DND-41 (cell line): ENCODE measurements around the gene TMEM63B.

Experiments used
- ATAC-seq: fragments of 200-7000 bp; cut with Tn5 transposase; 3 replicates; pipeline ENCODE4 v1.9.1; 2021; ENCODE audit warnings: low read depth; ENCODE audit not compliant: insufficient read depth
- DNase-seq: peaks from one replicate; pipeline ENCODE4 v3.0.0-alpha.2; 2020
- H2AFZ ChIP-seq: 2 replicates; pipeline ENCODE4 v1.6.0; 2012; ENCODE audit warnings: low read depth, low read length
- H3K27ac ChIP-seq: 2 replicates; pipeline ENCODE4 v1.5.1; 2012; ENCODE audit warnings: low read length, inconsistent platforms
- H3K27me3 ChIP-seq: fragments of 200-600 bp; sonication (generic); 2 replicates; pipeline ENCODE4 v1.6.0; 2012; ENCODE audit warnings: low read length, mild to moderate bottlenecking, inconsistent platforms; ENCODE audit not compliant: insufficient read depth, poor library complexity
- H3K36me3 ChIP-seq: 2 replicates; pipeline ENCODE4 v1.5.1; 2012; ENCODE audit warnings: low read length, inconsistent platforms; ENCODE audit not compliant: insufficient read depth
- H3K4me1 ChIP-seq: 2 replicates; pipeline ENCODE4 v1.5.1; 2012; ENCODE audit warnings: mild to moderate bottlenecking, low read length; ENCODE audit not compliant: insufficient read depth
- H3K4me2 ChIP-seq: 2 replicates; pipeline ENCODE4 v1.6.0; 2012; ENCODE audit warnings: mild to moderate bottlenecking, moderate library complexity, low read length, inconsistent platforms; ENCODE audit not compliant: insufficient read depth
- H3K4me3 ChIP-seq, 2 experiments: fragments of 200-600 bp in 1 of 2; shearing (Covaris generic) in 1 of 2; 2 replicates each; pipeline ENCODE4 v1.5.1; 2012 to 2016; ENCODE audit warnings: inconsistent platforms in 2 of 2, low read length in 2 of 2, mild to moderate bottlenecking in 2 of 2, low read depth in 1 of 2, moderate library complexity in 1 of 2
- H3K79me2 ChIP-seq: 2 replicates; pipeline ENCODE4 v1.6.0; 2012; ENCODE audit warnings: low read length, inconsistent platforms; ENCODE audit not compliant: insufficient read depth
- H3K9ac ChIP-seq: 2 replicates; pipeline ENCODE4 v1.6.0; 2012; ENCODE audit warnings: low read depth, mild to moderate bottlenecking, inconsistent platforms, low read length, moderate library complexity
- H3K9me3 ChIP-seq: 2 replicates; pipeline ENCODE4 v1.5.1; 2012; ENCODE audit warnings: low read length, moderate library complexity, mild to moderate bottlenecking, inconsistent platforms; ENCODE audit not compliant: insufficient read depth, severe bottlenecking
- H4K20me1 ChIP-seq: 2 replicates; pipeline ENCODE4 v1.6.0; 2012; ENCODE audit warnings: low read length; ENCODE audit not compliant: insufficient read depth
- CTCF ChIP-seq: IDR thresholded peaks from 2 replicates; pipeline ENCODE4 v1.5.1; 2012; ENCODE audit warnings: borderline replicate concordance, low read length, moderate library complexity, mild to moderate bottlenecking; ENCODE audit not compliant: poor library complexity, severe bottlenecking; ENCODE audit errors: extremely low read depth
- EZH2 ChIP-seq: IDR thresholded peaks from 3 replicates; pipeline ENCODE4 v1.6.1; 2012; ENCODE audit warnings: borderline replicate concordance, low read depth, mild to moderate bottlenecking, moderate library complexity, low read length, inconsistent platforms; ENCODE audit not compliant: severe bottlenecking

TMEM63B gene

GRCh38 chr6:44135875-44136274 lies 8.5 kb downstream of the TMEM63B start:
- no peaks in the 10 kb centered on the region for H3K27me3 ChIP-seq
- H3K79me2 ChIP-seq: no peaks in the 10 kb centered on the region
- no peaks in the 10 kb centered on the region for H3K4me1 ChIP-seq
- no peaks in the 10 kb centered on the region for H3K9me3 ChIP-seq
- ATAC-seq (no peak), DNase-seq (no peak)
- H3K4me3 ChIP-seq: no peak overlapping the region
- H3K9ac ChIP-seq: no peak overlapping the region
- no peak overlapping the region for H3K4me2 ChIP-seq
- H4K20me1 ChIP-seq: peaks cover 4% of the 10 kb centered on the region; the same call in 1 of the 2 replicates
- peaks cover 16% of the 10 kb centered on the region; the same call in 1 of the 2 replicates for H3K36me3 ChIP-seq
- H2AFZ ChIP-seq: no peak overlapping the region
- no peak overlapping the region for H3K27ac ChIP-seq
- TF ChIP-seq CTCF: no peak
- no peak for TF ChIP-seq EZH2

GRCh38 chr6:44138717-44139350 lies 11.5 kb downstream of the TMEM63B start:
- H3K4me3 ChIP-seq: no peak overlapping the region
- no peak overlapping the region for H2AFZ ChIP-seq
- H4K20me1 ChIP-seq: peaks cover 4% of the 10 kb centered on the region; the same call in 1 of the 2 replicates
- H3K79me2 ChIP-seq: no peaks in the 10 kb centered on the region
- DNase-seq (no peak), ATAC-seq (no peak)
- H3K9me3 ChIP-seq: no peaks in the 10 kb centered on the region
- no peak for TF ChIP-seq CTCF
- TF ChIP-seq EZH2: no peak
- no peak overlapping the region for H3K4me2 ChIP-seq
- H3K9ac ChIP-seq: no peak overlapping the region
- peaks cover 19% of the 10 kb centered on the region; the same call in 1 of the 2 replicates for H3K36me3 ChIP-seq
- no peaks in the 10 kb centered on the region for H3K27me3 ChIP-seq
- H3K27ac ChIP-seq: no peak overlapping the region
- H3K4me1 ChIP-seq: no peaks in the 10 kb centered on the region

- Histone ChIP-seq H3K36me3 (peaks cover 19% of the 10 kb centered on the region; the same call in 1 of the 2 replicates), H2AFZ (no peak overlapping the region)
These were observed 12.0 kb downstream of the TMEM63B start for GRCh38 chr6:44139351-44139743.

More at GRCh38 chr6:44139351-44139743, 12.0 kb downstream of the TMEM63B start:
- no peak overlapping the region for H3K4me2 ChIP-seq
- DNase-seq (no peak), ATAC-seq (no peak)
- no peaks in the 10 kb centered on the region for H3K27me3 ChIP-seq
- no peaks in the 10 kb centered on the region for H3K79me2 ChIP-seq
- TF ChIP-seq CTCF: no peak
- TF ChIP-seq EZH2: no peak
- no peak overlapping the region for H3K9ac ChIP-seq
- no peaks in the 10 kb centered on the region for H3K4me1 ChIP-seq
- H3K4me3 ChIP-seq: no peak overlapping the region
- H4K20me1 ChIP-seq: peaks cover 2% of the 10 kb centered on the region; the same call in 1 of the 2 replicates
- no peaks in the 10 kb centered on the region for H3K9me3 ChIP-seq
- H3K27ac ChIP-seq: no peak overlapping the region
